Keratinocyte (primary cell): Measurements from ENCODE around the gene EIF2B2.

ENCODE experiments used
- EZH2 ChIP-seq: IDR thresholded peaks from one replicate; pipeline ENCODE4 v1.6.1; 2012; ENCODE audit warnings: inconsistent platforms, mild to moderate bottlenecking, low read length, moderate library complexity
- TF ChIP-seq, protein P1 (sequence below), 3 experiments: IDR thresholded peaks in 1 of 3; conservative IDR thresholded peaks in 1 of 3; optimal IDR thresholded peaks in 1 of 3; 2 replicates in 2 of 3; 3 replicates in 1 of 3; pipeline versions ENCODE3 to v1.5.1; 2011; ENCODE audit warnings: low read length in 3 of 3, mild to moderate bottlenecking in 3 of 3, moderate library complexity in 2 of 3, control low read depth in 1 of 3, inconsistent platforms in 1 of 3; ENCODE audit not compliant: insufficient read depth in 2 of 3; ENCODE audit errors: extremely low read depth in 1 of 3

- TF ChIP-seq, protein P1, sequence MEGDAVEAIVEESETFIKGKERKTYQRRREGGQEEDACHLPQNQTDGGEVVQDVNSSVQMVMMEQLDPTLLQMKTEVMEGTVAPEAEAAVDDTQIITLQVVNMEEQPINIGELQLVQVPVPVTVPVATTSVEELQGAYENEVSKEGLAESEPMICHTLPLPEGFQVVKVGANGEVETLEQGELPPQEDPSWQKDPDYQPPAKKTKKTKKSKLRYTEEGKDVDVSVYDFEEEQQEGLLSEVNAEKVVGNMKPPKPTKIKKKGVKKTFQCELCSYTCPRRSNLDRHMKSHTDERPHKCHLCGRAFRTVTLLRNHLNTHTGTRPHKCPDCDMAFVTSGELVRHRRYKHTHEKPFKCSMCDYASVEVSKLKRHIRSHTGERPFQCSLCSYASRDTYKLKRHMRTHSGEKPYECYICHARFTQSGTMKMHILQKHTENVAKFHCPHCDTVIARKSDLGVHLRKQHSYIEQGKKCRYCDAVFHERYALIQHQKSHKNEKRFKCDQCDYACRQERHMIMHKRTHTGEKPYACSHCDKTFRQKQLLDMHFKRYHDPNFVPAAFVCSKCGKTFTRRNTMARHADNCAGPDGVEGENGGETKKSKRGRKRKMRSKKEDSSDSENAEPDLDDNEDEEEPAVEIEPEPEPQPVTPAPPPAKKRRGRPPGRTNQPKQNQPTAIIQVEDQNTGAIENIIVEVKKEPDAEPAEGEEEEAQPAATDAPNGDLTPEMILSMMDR (optimal IDR thresholded peaks at IDR 0.05 in 1 of 3, IDR thresholded peaks at IDR 0.05 in 1 of 3, conservative IDR thresholded peaks at IDR 0.05 in 1 of 3; ENCODE audit: extremely low read depth in 1 of 3, insufficient read depth in 2 of 3, low read length in 3 of 3) = peak in 1 of 3 experiments; percentile 40
- no peak for TF ChIP-seq EZH2
Measured at GRCh38 chr14:74979442-74980397, 23.0 kb upstream of the EIF2B2 start.
